Endothelial cell of umbilical vein (primary cell): ENCODE data around the gene EXOC3L1. TPM values are rescaled to one million over a fixed set of nuclear protein-coding genes. Genes with fewer than 3 reads are reported as not detected.

Experiments used
- BruUV-seq: library from RNA; stranded (reverse); fragments of 400-500 nt; replicated peaks from 2 replicates; lab custom pipeline; 2021; lab: Mats Ljungman, UMichigan
- CTCF ChIA-PET: fragments of 300-600, 350-600 bp; sonication (Branson Sonifier 250); formaldehyde crosslinking; loops from one replicate; lab custom pipeline; 2021; ENCODE audit warnings: antibody characterized with exemption, inconsistent platforms; lab: Charles Lee
- POLR2A ChIA-PET: fragments of 300-600, 350-600 bp; sonication (Branson Sonifier 250); formaldehyde crosslinking; loops from one replicate; lab custom pipeline; 2021; ENCODE audit warnings: antibody characterized with exemption, inconsistent platforms; lab: Charles Lee
- DNase-seq: peaks from one replicate; pipeline ENCODE4 v3.0.0-alpha.2; 2011; ENCODE audit warnings: low read depth, low spot score
- FAIRE-seq: peaks from 2 replicates; lab custom pipeline; 2011; peaks lifted over from hg19 to GRCh38; lab: Jason Lieb, UNC
- H2AFZ ChIP-seq: 2 replicates; pipeline ENCODE4 v1.6.0; 2012; ENCODE audit warnings: low read depth, low read length, control low read depth, inconsistent platforms
- H3K27ac ChIP-seq: 2 replicates; pipeline ENCODE4 v1.5.1; 2011; ENCODE audit warnings: low read depth, mild to moderate bottlenecking, control low read depth, low read length, moderate library complexity; ENCODE audit not compliant: insufficient read depth
- H3K27me3 ChIP-seq, 2 experiments: 2 replicates each; pipeline versions ENCODE4 v1.6.0 to v1.6.1; 2011; ENCODE audit warnings: low read length in 2 of 2, mixed read lengths in 1 of 2; ENCODE audit not compliant: control insufficient read depth in 2 of 2, insufficient read depth in 2 of 2
- H3K36me3 ChIP-seq, 2 experiments: 2 replicates in 1 of 2; 3 replicates in 1 of 2; pipeline ENCODE4 v1.5.1; 2011; ENCODE audit warnings: low read length in 2 of 2, mild to moderate bottlenecking in 1 of 2, moderate library complexity in 1 of 2; ENCODE audit not compliant: control insufficient read depth in 2 of 2, insufficient read depth in 2 of 2; ENCODE audit errors: extremely low read depth in 1 of 2
- H3K4me1 ChIP-seq: 3 replicates; pipeline ENCODE4 v1.5.1; 2011; ENCODE audit warnings: mild to moderate bottlenecking, low read length; ENCODE audit not compliant: control insufficient read depth, insufficient read depth; ENCODE audit errors: extremely low read depth
- H3K4me2 ChIP-seq: 2 replicates; pipeline ENCODE4 v1.6.1; 2011; ENCODE audit warnings: low read length, control low read depth, mixed read lengths; ENCODE audit not compliant: insufficient read depth
- H3K4me3 ChIP-seq, 3 experiments: fragments of 200-600 bp in 1 of 3; sonication (generic), shearing (Covaris generic) in 1 of 3; replicated peaks in 1 of 3; 2 replicates each; pipeline ENCODE4 v1.5.1; 2011 to 2016; ENCODE audit warnings: control low read depth in 3 of 3, low read length in 3 of 3, mild to moderate bottlenecking in 2 of 3, inconsistent platforms in 1 of 3, low read depth in 1 of 3, moderate library complexity in 1 of 3; ENCODE audit not compliant: insufficient read depth in 1 of 3
- H3K79me2 ChIP-seq: 2 replicates; pipeline ENCODE4 v1.6.0; 2012; ENCODE audit warnings: low read length, inconsistent platforms; ENCODE audit not compliant: control insufficient read depth, insufficient read depth
- H3K9ac ChIP-seq: replicated peaks from 2 replicates; pipeline ENCODE3; 2011; ENCODE audit warnings: low read length, control low read depth; ENCODE audit not compliant: insufficient read depth; ENCODE audit errors: extremely low read depth
- H3K9me1 ChIP-seq: replicated peaks from 3 replicates; pipeline ENCODE4 v1.6.0; 2011; ENCODE audit warnings: mild to moderate bottlenecking, low read length; ENCODE audit not compliant: control insufficient read depth, insufficient read depth; ENCODE audit errors: extremely low read depth
- H3K9me3 ChIP-seq: replicated peaks from 2 replicates; pipeline ENCODE4 v1.5.1; 2012; ENCODE audit warnings: low read length, inconsistent platforms; ENCODE audit not compliant: control insufficient read depth, insufficient read depth
- H4K20me1 ChIP-seq: replicated peaks from 2 replicates; pipeline ENCODE3; 2011; ENCODE audit warnings: mild to moderate bottlenecking, low read length; ENCODE audit not compliant: control insufficient read depth, insufficient read depth; ENCODE audit errors: extremely low read depth
- EZH2 ChIP-seq: IDR thresholded peaks from 2 replicates; pipeline ENCODE4 v1.6.1; 2012; ENCODE audit warnings: borderline replicate concordance, low read depth, mild to moderate bottlenecking, moderate library complexity, low read length, inconsistent platforms; ENCODE audit not compliant: severe bottlenecking
- FOS ChIP-seq: IDR thresholded peaks from 2 replicates; pipeline ENCODE4 v1.6.1; 2011; ENCODE audit warnings: mild to moderate bottlenecking, low read length, moderate library complexity, borderline replicate concordance; ENCODE audit not compliant: insufficient read depth
- GATA2 ChIP-seq: IDR thresholded peaks from 2 replicates; pipeline ENCODE4 v1.7.0; 2011; ENCODE audit warnings: low read depth, mild to moderate bottlenecking, moderate library complexity, mixed read lengths, low read length; ENCODE audit not compliant: insufficient read length, insufficient read depth
- JUN ChIP-seq: IDR thresholded peaks from 2 replicates; pipeline ENCODE4 v1.6.1; 2011; ENCODE audit warnings: borderline replicate concordance, low read depth; ENCODE audit not compliant: insufficient read length, insufficient read depth
- MYC ChIP-seq: IDR thresholded peaks from one replicate; pipeline ENCODE4 v1.6.1; 2011; ENCODE audit warnings: mild to moderate bottlenecking, low read depth, low read length
- POLR2A ChIP-seq: IDR thresholded peaks from 2 replicates; pipeline ENCODE4 v1.6.1; 2012; ENCODE audit warnings: low read depth, mild to moderate bottlenecking, control low read depth, low read length
- POLR2AphosphoS5 ChIP-seq: IDR thresholded peaks from 2 replicates; pipeline ENCODE4 v1.6.1; 2012; ENCODE audit warnings: low read depth, mild to moderate bottlenecking, control low read depth, low read length, moderate library complexity; ENCODE audit not compliant: insufficient read depth
- dilution Hi-C: fragments of 300-500 bp; cut with MboI; formaldehyde crosslinking; loops from one replicate; pipeline ENCODE4 v1.15.0; 2019; ENCODE audit warnings: low sequenced_read_pairs; ENCODE audit not compliant: extremely low pct_ligation_motif_present
- intact Hi-C: fragments of 100-400 bp; cut with micrococcal nuclease; formaldehyde crosslinking; loops from one replicate; pipeline ENCODE4 v1.10.0; 2022
- polyA plus RNA-seq, 4 experiments: library from polyadenylated mRNA; depleted of rRNA in 3 of 4; stranded (reverse) in 3 of 4; unstranded in 1 of 4; fragments of >200 nt; gene quantifications; 2 replicates each; pipeline versions ENCODE4 v1.2.1 to v1.2.3, GENCODE V29; 2011 to 2012; ENCODE audit warnings: missing spikeins in 1 of 4
- total RNA-seq: library from RNA; stranded (reverse); gene quantifications from 2 replicates; pipeline ENCODE4 v1.2.3, GENCODE V29; 2021
- TF ChIP-seq, protein P1 (sequence below): IDR thresholded peaks from 2 replicates; pipeline ENCODE4 v1.6.1; 2011; ENCODE audit not compliant: insufficient read depth, insufficient read length
- TF ChIP-seq, protein P2 (sequence below), 2 donors: IDR thresholded peaks; 1 replicate in 1 of 2; 2 replicates in 1 of 2; pipeline ENCODE4 v1.5.1; 2011; ENCODE audit warnings: low read length in 2 of 2, mild to moderate bottlenecking in 2 of 2, moderate library complexity in 2 of 2, control low read depth in 1 of 2, inconsistent platforms in 1 of 2, low read depth in 1 of 2; ENCODE audit not compliant: insufficient read depth in 1 of 2; ENCODE audit errors: extremely low read depth in 1 of 2

Gene EXOC3L1
- total and polyA plus RNA-seq, 2 donors (not counting 3 experiments of a cell fraction or from before 2014, with no cell fraction given) = 10.8 to 11.6 TPM

DNA sequence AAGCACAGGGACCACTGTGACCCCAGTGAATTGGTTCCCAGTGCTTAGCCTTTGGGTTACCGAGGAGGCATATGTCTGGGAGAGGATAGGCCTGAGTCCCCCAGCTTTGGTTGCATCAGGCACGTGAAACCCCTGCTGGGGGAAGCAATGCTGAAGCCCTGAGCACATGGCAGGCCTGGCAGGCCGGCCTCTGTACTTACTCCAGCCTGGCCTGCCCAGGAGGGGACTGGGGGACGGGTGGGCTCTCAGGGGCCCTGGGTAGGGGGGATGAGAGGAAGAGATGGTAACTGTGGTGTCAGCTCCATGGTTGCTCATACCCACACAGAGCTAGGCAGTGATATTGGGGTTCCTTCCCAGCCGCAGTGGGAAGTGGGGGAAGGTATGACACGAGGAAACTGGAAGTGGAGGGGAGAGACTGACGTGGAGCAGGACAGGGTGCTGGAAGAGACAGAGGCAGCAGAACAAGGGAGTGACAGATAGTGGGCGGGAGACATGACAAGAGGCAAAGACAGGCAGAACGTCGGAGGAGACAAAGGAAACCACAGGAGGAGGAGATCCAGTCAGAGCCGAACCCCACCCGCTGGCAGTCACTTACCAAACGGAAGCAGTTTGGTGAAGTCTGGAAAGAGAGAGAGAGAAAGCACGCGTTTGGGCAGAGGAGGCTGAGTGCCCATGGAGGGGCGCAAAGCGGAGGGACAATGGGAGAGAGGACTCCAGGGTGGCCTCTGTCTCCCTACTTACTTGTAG is 46.1 kb upstream of the EXOC3L1 start:
- Histone ChIP-seq H4K20me1 (no peaks in the 10 kb centered on the region), H3K27ac (no peak overlapping the region), H3K4me2 (no peak overlapping the region), H3K9me1 (no peaks in the 10 kb centered on the region), H3K4me1 (peaks cover 4% of the 10 kb centered on the region), H3K9me3 (no peaks in the 10 kb centered on the region), H3K27me3 (no peaks in the 10 kb centered on the region), H3K79me2 (peaks cover 12% of the 10 kb centered on the region), H2AFZ (no peak overlapping the region), H3K9ac (no peak overlapping the region), H3K4me3 (no peak overlapping the region), H3K36me3 (peaks cover 11 to 65% of the 10 kb centered on the region in 2 experiments)
- intact Hi-C loops = loop anchor here (1.0 kb wide), 1 partner anchor 8 kb away; no protein-coding TSS in a partner anchor
- dilution Hi-C loops = no loop called here
- POLR2A ChIA-PET = no interaction called here
- TF ChIP-seq POLR2AphosphoS5 (no peak), EZH2 (no peak), GATA2 (no peak), MYC (no peak), JUN (no peak), FOS (no peak), POLR2A (no peak)
- TF ChIP-seq, protein P1, sequence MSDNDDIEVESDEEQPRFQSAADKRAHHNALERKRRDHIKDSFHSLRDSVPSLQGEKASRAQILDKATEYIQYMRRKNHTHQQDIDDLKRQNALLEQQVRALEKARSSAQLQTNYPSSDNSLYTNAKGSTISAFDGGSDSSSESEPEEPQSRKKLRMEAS = no peak
- TF ChIP-seq, protein P2, sequence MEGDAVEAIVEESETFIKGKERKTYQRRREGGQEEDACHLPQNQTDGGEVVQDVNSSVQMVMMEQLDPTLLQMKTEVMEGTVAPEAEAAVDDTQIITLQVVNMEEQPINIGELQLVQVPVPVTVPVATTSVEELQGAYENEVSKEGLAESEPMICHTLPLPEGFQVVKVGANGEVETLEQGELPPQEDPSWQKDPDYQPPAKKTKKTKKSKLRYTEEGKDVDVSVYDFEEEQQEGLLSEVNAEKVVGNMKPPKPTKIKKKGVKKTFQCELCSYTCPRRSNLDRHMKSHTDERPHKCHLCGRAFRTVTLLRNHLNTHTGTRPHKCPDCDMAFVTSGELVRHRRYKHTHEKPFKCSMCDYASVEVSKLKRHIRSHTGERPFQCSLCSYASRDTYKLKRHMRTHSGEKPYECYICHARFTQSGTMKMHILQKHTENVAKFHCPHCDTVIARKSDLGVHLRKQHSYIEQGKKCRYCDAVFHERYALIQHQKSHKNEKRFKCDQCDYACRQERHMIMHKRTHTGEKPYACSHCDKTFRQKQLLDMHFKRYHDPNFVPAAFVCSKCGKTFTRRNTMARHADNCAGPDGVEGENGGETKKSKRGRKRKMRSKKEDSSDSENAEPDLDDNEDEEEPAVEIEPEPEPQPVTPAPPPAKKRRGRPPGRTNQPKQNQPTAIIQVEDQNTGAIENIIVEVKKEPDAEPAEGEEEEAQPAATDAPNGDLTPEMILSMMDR (IDR thresholded peaks at IDR 0.05; ENCODE audit: extremely low read depth in 1 of 2, insufficient read depth in 1 of 2, low read depth in 1 of 2, low read length in 2 of 2) = no peak
- FAIRE-seq (no peak), DNase-seq (no peak)
- no TSS peak for BruUV-seq
- CTCF ChIA-PET = interaction anchor here (0.9 to 1.8 kb wide), 3 partner anchors 8 to 38 kb away, joined by 3 to 4 read pairs (median 4); partner anchors contain the start of gene FHOD1
